ENCODE results near the gene KLHL13.

DNA sequence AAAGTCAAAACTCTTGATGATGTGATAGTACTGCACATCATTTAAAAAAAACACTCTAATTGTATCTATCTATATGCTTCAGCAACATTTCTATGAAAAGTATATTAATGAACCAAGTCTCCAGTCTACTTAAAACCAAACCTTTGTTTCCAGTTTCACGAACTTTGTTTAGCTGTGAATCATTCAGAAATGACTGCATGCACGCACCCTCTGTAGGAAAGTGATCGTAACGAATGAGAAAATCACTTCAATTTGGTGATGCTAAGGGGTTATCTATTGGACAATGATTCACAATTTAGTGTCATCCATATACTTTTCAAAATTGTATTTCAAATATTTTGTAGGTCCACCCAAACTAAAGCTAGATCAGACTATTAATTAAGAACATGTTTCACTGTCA is 157.6 kb downstream of the KLHL13 start:
- no peak for TF ChIP-seq POLR2A (IDR thresholded peaks at IDR 0.05)
- TF ChIP-seq, protein P1, sequence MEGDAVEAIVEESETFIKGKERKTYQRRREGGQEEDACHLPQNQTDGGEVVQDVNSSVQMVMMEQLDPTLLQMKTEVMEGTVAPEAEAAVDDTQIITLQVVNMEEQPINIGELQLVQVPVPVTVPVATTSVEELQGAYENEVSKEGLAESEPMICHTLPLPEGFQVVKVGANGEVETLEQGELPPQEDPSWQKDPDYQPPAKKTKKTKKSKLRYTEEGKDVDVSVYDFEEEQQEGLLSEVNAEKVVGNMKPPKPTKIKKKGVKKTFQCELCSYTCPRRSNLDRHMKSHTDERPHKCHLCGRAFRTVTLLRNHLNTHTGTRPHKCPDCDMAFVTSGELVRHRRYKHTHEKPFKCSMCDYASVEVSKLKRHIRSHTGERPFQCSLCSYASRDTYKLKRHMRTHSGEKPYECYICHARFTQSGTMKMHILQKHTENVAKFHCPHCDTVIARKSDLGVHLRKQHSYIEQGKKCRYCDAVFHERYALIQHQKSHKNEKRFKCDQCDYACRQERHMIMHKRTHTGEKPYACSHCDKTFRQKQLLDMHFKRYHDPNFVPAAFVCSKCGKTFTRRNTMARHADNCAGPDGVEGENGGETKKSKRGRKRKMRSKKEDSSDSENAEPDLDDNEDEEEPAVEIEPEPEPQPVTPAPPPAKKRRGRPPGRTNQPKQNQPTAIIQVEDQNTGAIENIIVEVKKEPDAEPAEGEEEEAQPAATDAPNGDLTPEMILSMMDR (IDR thresholded peaks at IDR 0.05) = no peak
